Neural cell (in vitro differentiated cells): ENCODE data around the gene TOGARAM2.

Experiments
- EZH2 ChIP-seq: fragments of 200-600, 300-800 bp; shearing (Covaris generic), sonication (generic); IDR thresholded peaks from 2 replicates; pipeline ENCODE4 v1.6.1; 2014; ENCODE audit warnings: antibody characterized with exemption, low read length, borderline replicate concordance, mild to moderate bottlenecking; ENCODE audit not compliant: insufficient read depth, poor library complexity, severe bottlenecking
- POLR2AphosphoS5 ChIP-seq: IDR thresholded peaks from 2 replicates; pipeline ENCODE4 v1.6.1; 2012
- SMC3 ChIP-seq: fragments of 450-650 bp; conservative IDR thresholded peaks from 2 replicates; pipeline ENCODE4 v1.6.1; 2014; ENCODE audit warnings: antibody characterized with exemption, mild to moderate bottlenecking, moderate library complexity; ENCODE audit not compliant: poor library complexity
- TAF1 ChIP-seq: IDR thresholded peaks from 2 replicates; pipeline ENCODE4 v1.6.1; 2012; ENCODE audit warnings: low read depth
- TF ChIP-seq, protein P1 (sequence below): fragments of 450-650 bp; IDR thresholded peaks from 2 replicates; pipeline ENCODE4 v1.5.1; 2014; ENCODE audit warnings: antibody characterized with exemption, mild to moderate bottlenecking, moderate library complexity; ENCODE audit not compliant: poor library complexity, severe bottlenecking
- TF ChIP-seq, protein P2 (sequence below): IDR thresholded peaks from 2 replicates; pipeline ENCODE4 v1.6.1; 2012; ENCODE audit warnings: borderline replicate concordance

DNA sequence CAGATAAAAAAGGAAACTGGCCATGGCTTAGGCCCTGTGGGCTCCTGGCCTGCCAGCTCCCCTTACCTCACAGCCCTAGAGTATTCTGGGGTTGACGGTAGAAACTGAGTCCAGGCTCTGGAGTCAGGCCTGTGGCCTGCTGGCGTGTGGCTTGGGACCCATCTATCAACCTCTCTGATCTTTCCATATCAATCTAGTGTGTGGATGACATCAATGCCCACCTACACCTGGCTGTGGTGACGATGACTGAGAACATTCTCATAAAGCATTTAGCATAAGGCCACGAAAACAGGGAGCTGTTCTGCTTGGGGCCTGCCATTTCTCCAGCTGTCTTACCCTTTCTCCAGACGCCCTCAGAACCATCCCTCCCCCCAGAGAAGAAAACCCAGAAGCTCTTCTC lies 75.4 kb downstream of the TOGARAM2 start:
- TF ChIP-seq, protein P1, sequence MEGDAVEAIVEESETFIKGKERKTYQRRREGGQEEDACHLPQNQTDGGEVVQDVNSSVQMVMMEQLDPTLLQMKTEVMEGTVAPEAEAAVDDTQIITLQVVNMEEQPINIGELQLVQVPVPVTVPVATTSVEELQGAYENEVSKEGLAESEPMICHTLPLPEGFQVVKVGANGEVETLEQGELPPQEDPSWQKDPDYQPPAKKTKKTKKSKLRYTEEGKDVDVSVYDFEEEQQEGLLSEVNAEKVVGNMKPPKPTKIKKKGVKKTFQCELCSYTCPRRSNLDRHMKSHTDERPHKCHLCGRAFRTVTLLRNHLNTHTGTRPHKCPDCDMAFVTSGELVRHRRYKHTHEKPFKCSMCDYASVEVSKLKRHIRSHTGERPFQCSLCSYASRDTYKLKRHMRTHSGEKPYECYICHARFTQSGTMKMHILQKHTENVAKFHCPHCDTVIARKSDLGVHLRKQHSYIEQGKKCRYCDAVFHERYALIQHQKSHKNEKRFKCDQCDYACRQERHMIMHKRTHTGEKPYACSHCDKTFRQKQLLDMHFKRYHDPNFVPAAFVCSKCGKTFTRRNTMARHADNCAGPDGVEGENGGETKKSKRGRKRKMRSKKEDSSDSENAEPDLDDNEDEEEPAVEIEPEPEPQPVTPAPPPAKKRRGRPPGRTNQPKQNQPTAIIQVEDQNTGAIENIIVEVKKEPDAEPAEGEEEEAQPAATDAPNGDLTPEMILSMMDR, result no peak
- TF ChIP-seq EZH2 (no peak), POLR2AphosphoS5 (no peak), TAF1 (no peak), SMC3 (no peak)
- TF ChIP-seq, protein P2, sequence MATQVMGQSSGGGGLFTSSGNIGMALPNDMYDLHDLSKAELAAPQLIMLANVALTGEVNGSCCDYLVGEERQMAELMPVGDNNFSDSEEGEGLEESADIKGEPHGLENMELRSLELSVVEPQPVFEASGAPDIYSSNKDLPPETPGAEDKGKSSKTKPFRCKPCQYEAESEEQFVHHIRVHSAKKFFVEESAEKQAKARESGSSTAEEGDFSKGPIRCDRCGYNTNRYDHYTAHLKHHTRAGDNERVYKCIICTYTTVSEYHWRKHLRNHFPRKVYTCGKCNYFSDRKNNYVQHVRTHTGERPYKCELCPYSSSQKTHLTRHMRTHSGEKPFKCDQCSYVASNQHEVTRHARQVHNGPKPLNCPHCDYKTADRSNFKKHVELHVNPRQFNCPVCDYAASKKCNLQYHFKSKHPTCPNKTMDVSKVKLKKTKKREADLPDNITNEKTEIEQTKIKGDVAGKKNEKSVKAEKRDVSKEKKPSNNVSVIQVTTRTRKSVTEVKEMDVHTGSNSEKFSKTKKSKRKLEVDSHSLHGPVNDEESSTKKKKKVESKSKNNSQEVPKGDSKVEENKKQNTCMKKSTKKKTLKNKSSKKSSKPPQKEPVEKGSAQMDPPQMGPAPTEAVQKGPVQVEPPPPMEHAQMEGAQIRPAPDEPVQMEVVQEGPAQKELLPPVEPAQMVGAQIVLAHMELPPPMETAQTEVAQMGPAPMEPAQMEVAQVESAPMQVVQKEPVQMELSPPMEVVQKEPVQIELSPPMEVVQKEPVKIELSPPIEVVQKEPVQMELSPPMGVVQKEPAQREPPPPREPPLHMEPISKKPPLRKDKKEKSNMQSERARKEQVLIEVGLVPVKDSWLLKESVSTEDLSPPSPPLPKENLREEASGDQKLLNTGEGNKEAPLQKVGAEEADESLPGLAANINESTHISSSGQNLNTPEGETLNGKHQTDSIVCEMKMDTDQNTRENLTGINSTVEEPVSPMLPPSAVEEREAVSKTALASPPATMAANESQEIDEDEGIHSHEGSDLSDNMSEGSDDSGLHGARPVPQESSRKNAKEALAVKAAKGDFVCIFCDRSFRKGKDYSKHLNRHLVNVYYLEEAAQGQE, result no peak
